OCI-LY7 (cell line): ENCODE results near the gene KANK2. TPM values are rescaled to one million over a fixed set of nuclear protein-coding genes. Genes with fewer than 3 reads are reported as not detected.

Experiments used
- BruUV-seq: library from RNA; stranded (reverse); fragments of 400-500 nt; replicated peaks from 2 replicates; lab custom pipeline; 2021; lab: Mats Ljungman, UMichigan
- CTCF ChIA-PET: fragments of 300-600 bp; sonication (Branson Sonifier 250); formaldehyde crosslinking; loops from one replicate; lab custom pipeline; 2022; ENCODE audit warnings: antibody characterized with exemption; ENCODE audit not compliant: unreplicated experiment; lab: Charles Lee
- POLR2A ChIA-PET: fragments of 300-600 bp; sonication (Branson Sonifier 250); formaldehyde crosslinking; loops from one replicate; lab custom pipeline; 2022; ENCODE audit warnings: antibody characterized with exemption; lab: Charles Lee
- DNase-seq: peaks from one replicate; pipeline ENCODE4 v3.0.0-alpha.2; 2015; ENCODE audit warnings: low spot score
- H2AFZ ChIP-seq: fragments of 200-600 bp; sonication (generic), shearing (Covaris generic); 2 replicates; pipeline ENCODE4 v1.6.1; 2014; ENCODE audit warnings: mild to moderate bottlenecking, antibody characterized with exemption, low read length, moderate library complexity
- H3K27ac ChIP-seq: fragments of 200-600 bp; sonication (generic); 2 replicates; pipeline ENCODE4 v1.5.1; 2014; ENCODE audit warnings: mixed run types, low read depth, mild to moderate bottlenecking, moderate library complexity, low read length, inconsistent platforms; ENCODE audit not compliant: poor library complexity, severe bottlenecking
- H3K36me3 ChIP-seq: fragments of 200-600 bp; sonication (generic); 2 replicates; pipeline ENCODE4 v1.6.1; 2014; ENCODE audit warnings: mild to moderate bottlenecking, antibody characterized with exemption, low read length, moderate library complexity, mixed read lengths; ENCODE audit not compliant: insufficient read depth
- H3K4me1 ChIP-seq: fragments of 200-600 bp; sonication (generic); 2 replicates; pipeline ENCODE4 v1.5.1; 2014; ENCODE audit warnings: mild to moderate bottlenecking, low read length; ENCODE audit not compliant: insufficient read depth, poor library complexity, severe bottlenecking
- H3K4me2 ChIP-seq: fragments of 200-600 bp; sonication (generic); 2 replicates; pipeline ENCODE4 v1.6.1; 2014; ENCODE audit warnings: mild to moderate bottlenecking, low read length
- H3K4me3 ChIP-seq: fragments of 200-600 bp; sonication (generic); 2 replicates; pipeline ENCODE4 v1.5.1; 2014; ENCODE audit warnings: mild to moderate bottlenecking, low read depth, low read length; ENCODE audit not compliant: poor library complexity, severe bottlenecking
- H3K79me2 ChIP-seq: fragments of 200-600 bp; sonication (generic); 2 replicates; pipeline ENCODE4 v1.6.1; 2016; ENCODE audit warnings: low read depth, mild to moderate bottlenecking, low read length, moderate library complexity, mixed read lengths; ENCODE audit not compliant: insufficient read depth
- H3K9me2 ChIP-seq: fragments of 200-600 bp; sonication (generic); 2 replicates; pipeline ENCODE4 v1.6.1; 2016; ENCODE audit warnings: mild to moderate bottlenecking, low read length, mixed read lengths; ENCODE audit not compliant: insufficient read depth
- H3K9me3 ChIP-seq: fragments of 200-600 bp; sonication (generic); 2 replicates; pipeline ENCODE4 v1.6.1; 2014; ENCODE audit warnings: mild to moderate bottlenecking, mixed run types, low read length, mixed read lengths
- H4K20me1 ChIP-seq: fragments of 200-600 bp; sonication (generic); 2 replicates; pipeline ENCODE4 v1.6.1; 2014; ENCODE audit warnings: mild to moderate bottlenecking, antibody characterized with exemption, low read length, moderate library complexity, mixed read lengths; ENCODE audit not compliant: insufficient read depth
- EZH2phosphoT487 ChIP-seq: fragments of 200-600 bp; sonication (generic); IDR thresholded peaks from 2 replicates; pipeline ENCODE4 v1.6.1; 2018; ENCODE audit warnings: low read depth, borderline replicate concordance, mild to moderate bottlenecking, mixed run types, antibody characterized with exemption, low read length, moderate library complexity, mixed read lengths
- intact Hi-C: fragments of 100-400 bp; cut with micrococcal nuclease; formaldehyde crosslinking; loops from one replicate; pipeline ENCODE4 v1.10.0; 2022; ENCODE audit not compliant: unreplicated experiment
- total RNA-seq, 2 experiments: library from RNA; depleted of rRNA in 1 of 2; stranded (reverse); fragments of >200 nt in 1 of 2; shearing (Covaris generic) in 1 of 2; gene quantifications; 2 replicates each; pipeline ENCODE4 v1.2.3, GENCODE V29; 2014 to 2022
- TF ChIP-seq, protein P1 (sequence below): fragments of 200-600 bp; sonication (generic); conservative IDR thresholded peaks from 2 replicates; pipeline ENCODE4 v1.5.1; 2014; ENCODE audit warnings: mild to moderate bottlenecking, antibody characterized with exemption, low read length, moderate library complexity, mixed read lengths

KANK2 gene
- total RNA-seq, 2 experiments from 2014 or later: 174 to 186 TPM

DNA sequence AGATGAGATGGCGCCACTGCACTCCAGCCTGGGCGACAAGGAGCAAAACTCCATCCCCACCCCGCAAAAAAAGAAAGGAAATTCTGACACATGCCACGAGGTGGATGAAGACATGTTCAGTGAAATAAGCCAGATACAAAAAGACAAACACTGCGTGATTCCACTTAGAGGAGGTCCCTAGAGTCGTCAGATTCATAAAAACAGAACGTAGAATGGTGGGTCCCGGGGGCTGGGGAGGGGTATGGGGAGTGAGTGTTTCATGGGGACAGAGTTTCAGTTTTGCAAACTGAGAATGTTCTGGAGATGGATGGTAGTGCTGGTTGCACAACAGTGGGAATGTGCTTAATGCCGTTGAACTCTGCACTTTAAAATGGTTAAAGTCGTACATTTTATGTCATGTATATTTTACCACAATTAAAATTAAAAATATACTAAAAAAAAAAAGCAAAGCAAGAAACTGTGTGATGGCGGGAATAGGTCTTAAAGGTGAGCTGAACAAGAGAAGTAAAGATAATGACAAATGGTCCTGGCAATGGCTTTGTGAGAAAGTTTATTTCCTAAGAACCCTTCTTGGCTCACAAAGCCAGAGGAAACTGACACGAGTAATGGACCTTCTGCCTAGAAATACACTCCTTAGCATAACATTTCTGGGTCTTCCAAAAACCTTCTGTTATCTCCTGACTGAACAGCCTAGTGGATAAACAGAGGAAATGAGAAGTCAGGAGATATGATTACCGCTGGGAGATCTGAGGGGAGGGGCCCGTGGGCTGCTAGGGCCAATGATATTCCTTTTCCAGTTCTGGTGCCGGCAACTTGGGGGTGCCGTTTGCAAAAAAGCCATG, 37.5 kb downstream of the KANK2 start:
- no peaks in the 10 kb centered on the region for H4K20me1 ChIP-seq
- CTCF ChIA-PET: no interaction called here
- no peak overlapping the region for H3K4me2 ChIP-seq
- POLR2A ChIA-PET: no interaction called here
- no peak overlapping the region for H2AFZ ChIP-seq
- DNase-seq: no peak
- TF ChIP-seq EZH2phosphoT487: no peak
- TF ChIP-seq, protein P1, sequence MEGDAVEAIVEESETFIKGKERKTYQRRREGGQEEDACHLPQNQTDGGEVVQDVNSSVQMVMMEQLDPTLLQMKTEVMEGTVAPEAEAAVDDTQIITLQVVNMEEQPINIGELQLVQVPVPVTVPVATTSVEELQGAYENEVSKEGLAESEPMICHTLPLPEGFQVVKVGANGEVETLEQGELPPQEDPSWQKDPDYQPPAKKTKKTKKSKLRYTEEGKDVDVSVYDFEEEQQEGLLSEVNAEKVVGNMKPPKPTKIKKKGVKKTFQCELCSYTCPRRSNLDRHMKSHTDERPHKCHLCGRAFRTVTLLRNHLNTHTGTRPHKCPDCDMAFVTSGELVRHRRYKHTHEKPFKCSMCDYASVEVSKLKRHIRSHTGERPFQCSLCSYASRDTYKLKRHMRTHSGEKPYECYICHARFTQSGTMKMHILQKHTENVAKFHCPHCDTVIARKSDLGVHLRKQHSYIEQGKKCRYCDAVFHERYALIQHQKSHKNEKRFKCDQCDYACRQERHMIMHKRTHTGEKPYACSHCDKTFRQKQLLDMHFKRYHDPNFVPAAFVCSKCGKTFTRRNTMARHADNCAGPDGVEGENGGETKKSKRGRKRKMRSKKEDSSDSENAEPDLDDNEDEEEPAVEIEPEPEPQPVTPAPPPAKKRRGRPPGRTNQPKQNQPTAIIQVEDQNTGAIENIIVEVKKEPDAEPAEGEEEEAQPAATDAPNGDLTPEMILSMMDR: no peak
- peaks cover 7% of the 10 kb centered on the region for H3K79me2 ChIP-seq
- peaks cover 7% of the 10 kb centered on the region for H3K4me1 ChIP-seq
- no peaks in the 10 kb centered on the region for H3K9me2 ChIP-seq
- no peak overlapping the region for H3K4me3 ChIP-seq
- BruUV-seq: no TSS peak
- H3K27ac ChIP-seq: no peak overlapping the region
- H3K36me3 ChIP-seq: peaks cover 19% of the 10 kb centered on the region
- intact Hi-C loops: no loop called here
- H3K9me3 ChIP-seq: no peaks in the 10 kb centered on the region

DNA sequence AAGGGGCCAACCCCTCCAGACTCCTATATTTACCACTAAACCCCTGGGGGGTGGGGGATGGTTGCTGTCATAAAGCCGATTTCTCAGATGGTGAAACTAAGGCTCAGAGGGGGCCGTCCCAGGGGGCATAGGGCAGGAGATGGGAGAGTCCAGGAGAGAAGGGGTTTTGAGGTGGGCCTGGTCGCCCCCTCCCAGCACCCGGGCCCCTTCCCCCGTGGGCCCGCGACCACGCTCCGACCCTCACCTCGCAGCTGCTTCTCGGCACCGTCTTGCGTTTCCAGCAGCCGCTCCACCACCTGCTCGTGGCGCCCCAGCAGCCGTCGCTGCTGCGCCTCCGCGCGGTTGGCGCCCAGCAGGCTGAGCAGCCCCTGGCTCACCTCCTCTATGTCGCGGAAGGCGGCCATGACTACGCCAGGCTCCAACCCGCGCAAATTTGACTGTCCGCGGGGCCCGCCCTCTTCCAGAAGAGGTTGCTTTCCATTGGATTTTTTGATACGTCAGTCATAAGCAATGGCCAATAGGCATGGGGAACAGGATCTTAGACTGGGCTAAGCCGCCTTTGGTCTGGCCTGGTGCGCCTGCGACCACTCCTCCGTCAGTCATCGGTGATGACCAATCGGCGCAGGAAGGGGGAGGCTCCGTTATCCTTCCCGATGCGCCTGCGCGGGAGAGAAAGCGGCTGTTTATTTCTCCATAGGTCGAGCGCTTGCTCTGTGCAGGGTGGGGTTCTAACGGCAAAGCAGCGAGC, 41.8 kb downstream of the KANK2 start, which contains the start of gene SPC24:
SPC24 (minus strand) TSS at position 410 of the 748 bp plus-strand sequence; CDS start at position 404, 6 bp downstream.
- Histone ChIP-seq H3K9me3 (no peaks in the 10 kb centered on the region), H3K36me3 (peaks cover 42% of the 10 kb centered on the region), H3K4me2 (peak within 1 kb of the TSS; percentile 98), H3K79me2 (peaks cover 47% of the 10 kb centered on the region), H4K20me1 (no peaks in the 10 kb centered on the region), H3K9me2 (no peaks in the 10 kb centered on the region), H3K4me1 (peaks cover 22% of the 10 kb centered on the region), H3K27ac (peak within 1 kb of the TSS; percentile 69), H3K4me3 (peak within 1 kb of the TSS; percentile 96), H2AFZ (peak within 1 kb of the TSS; percentile 72)
- CTCF ChIA-PET: interaction anchor here (1.2 kb wide), 1 partner anchor 35 kb away, joined by 3 read pairs; no protein-coding TSS in a partner anchor
- BruUV-seq: no TSS peak
- intact Hi-C loops: loop anchor here (2.0 kb wide), 1 partner anchor 41 kb away; the partner anchor contains the start of gene KANK2
- TF ChIP-seq, protein P1: peak; percentile 33; the same call in 1 of the 2 replicates
- TF ChIP-seq EZH2phosphoT487: no peak
- POLR2A ChIA-PET: interaction anchor here (0.5 to 1.5 kb wide), 3 partner anchors 30 to 246 kb away, joined by 3 to 6 read pairs (median 5); no protein-coding TSS in a partner anchor
- peak; percentile 99 for DNase-seq
